Measurements from ENCODE around the gene APOA4. TPM values are rescaled to one million over a fixed set of nuclear protein-coding genes. Genes with fewer than 3 reads are reported as not detected.

The APOA4 gene
- total and polyA plus RNA-seq, 2 of the 13 experiments (the other 11 are each of a cell fraction or from before 2014, with no cell fraction given) = 3.8 to 7.2 TPM

GRCh38 chr11:116833816-116834534, 10.9 kb upstream of the APOA4 start (continued):
- TF ChIP-seq FOSL2 (CRISPR knock-in tag; IDR thresholded peaks at IDR 0.05) (peak; percentile 50; the same call in 1 of the 2 replicates), ZNF616 (CRISPR knock-in tag; IDR thresholded peaks at IDR 0.05; ENCODE audit: low read depth) (no peak), SRY (CRISPR knock-in tag; IDR thresholded peaks at IDR 0.05) (peak; percentile 88; the same call in 1 of the 2 replicates), ZNF605 (CRISPR knock-in tag; IDR thresholded peaks at IDR 0.05) (peak; percentile 72; the same call in 1 of the 2 replicates), ZNF777 (CRISPR knock-in tag; IDR thresholded peaks at IDR 0.05) (no peak), PAF1 (CRISPR knock-in tag; IDR thresholded peaks at IDR 0.05) (peak; percentile 64), ZNF512B (CRISPR knock-in tag; IDR thresholded peaks at IDR 0.05; ENCODE audit: borderline replicate concordance) (peak; percentile 20), RXRA (CRISPR knock-in tag; IDR thresholded peaks at IDR 0.05) (peak; percentile 63), ZNF562 (CRISPR knock-in tag; IDR thresholded peaks at IDR 0.05; ENCODE audit: borderline replicate concordance) (no peak), NR2F1 (CRISPR knock-in tag; IDR thresholded peaks at IDR 0.05) (peak in 1 of 2 experiments; percentile 52; a peak in 2 of 4 replicates), BRD4 (CRISPR knock-in tag; IDR thresholded peaks at IDR 0.05) (no peak), HIC2 (CRISPR knock-in tag; IDR thresholded peaks at IDR 0.05; ENCODE audit: low read depth) (no peak; the same call in 1 of the 2 replicates), HNF1B (CRISPR knock-in tag; IDR thresholded peaks at IDR 0.05) (peak; percentile 11; the same call in 1 of the 2 replicates), ZNF33B (CRISPR knock-in tag; IDR thresholded peaks at IDR 0.05) (no peak), THRA (CRISPR knock-in tag; IDR thresholded peaks at IDR 0.05; ENCODE audit: borderline replicate concordance) (peak; percentile 75), NR2C2 (CRISPR knock-in tag; IDR thresholded peaks at IDR 0.05; ENCODE audit: borderline replicate concordance) (peak; percentile 76), ZNF883 (CRISPR knock-in tag; IDR thresholded peaks at IDR 0.05; ENCODE audit: not compliant biosample characterization) (no peak), ARNTL (CRISPR knock-in tag; IDR thresholded peaks at IDR 0.05) (peak; percentile 92), ZNF432 (CRISPR knock-in tag; IDR thresholded peaks at IDR 0.05; ENCODE audit: borderline replicate concordance) (no peak)

All from HepG2 (cell line).